Measurements from ENCODE around the gene BMP2K. TPM values are rescaled to one million over a fixed set of nuclear protein-coding genes. Genes with fewer than 3 reads are reported as not detected.

Gene BMP2K
- total RNA-seq, 6 donors from 2014 or later: 34.2 to 50.3 (median 42.1) TPM

- DNase-seq (no peak), ATAC-seq (ENCODE audit: low FRiP score in 2 of 2) (no peak)
- Histone ChIP-seq H3K36me3 (no peaks in the 10 kb centered on the region), H3K9me3 (peaks cover 0 to 7% (median 3%) of the 10 kb centered on the region in 4 donors), H3K4me1 (peaks cover 0 to 3% (median 0%) of the 10 kb centered on the region in 4 donors), H3K27ac (no peak overlapping the region), H3K27me3 (no peaks in the 10 kb centered on the region), H3K4me3 (no peak overlapping the region)
- TF ChIP-seq CTCF (IDR thresholded peaks at IDR 0.05) (no peak), POLR2A (IDR thresholded peaks at IDR 0.05) (no peak), EP300 (IDR thresholded peaks at IDR 0.05) (no peak), POLR2AphosphoS5 (IDR thresholded peaks at IDR 0.05) (no peak)
- 83 to 98% methylated on average over 1 of the region's 1 CpG for whole genome bisulfite sequencing, 2 donors
These were observed 27.8 kb downstream of the BMP2K start for GRCh38 chr4:78803983-78804382.

GRCh38 chr4:78806943-78807460, 30.9 kb downstream of the BMP2K start:
- H3K4me3 ChIP-seq: no peak overlapping the region
- H3K9me3 ChIP-seq: peaks cover 0 to 7% (median 3%) of the 10 kb centered on the region in 4 donors
- 96 to 97% methylated on average over 6 of the region's 6 CpGs for WGBS, 2 donors
- H3K27ac ChIP-seq: no peak overlapping the region
- H3K4me1 ChIP-seq: no peaks in the 10 kb centered on the region
- DNase-seq: no peak
- no peak for ATAC-seq (ENCODE audit: low FRiP score in 2 of 2)
- H3K36me3 ChIP-seq: no peaks in the 10 kb centered on the region
- no peak for TF ChIP-seq POLR2AphosphoS5 (IDR thresholded peaks at IDR 0.05)
- TF ChIP-seq POLR2A (IDR thresholded peaks at IDR 0.05): no peak
- no peak for TF ChIP-seq CTCF (IDR thresholded peaks at IDR 0.05)
- no peak for TF ChIP-seq EP300 (IDR thresholded peaks at IDR 0.05)
- H3K27me3 ChIP-seq: no peaks in the 10 kb centered on the region

GRCh38 chr4:78809295-78809694, 33.1 kb downstream of the BMP2K start:
- DNase-seq (no peak), ATAC-seq (ENCODE audit: low FRiP score in 2 of 2) (no peak)
- no peak overlapping the region for H3K4me3 ChIP-seq
- WGBS, 2 donors: 82 to 85% methylated on average over 2 of the region's 2 CpGs
- H3K4me1 ChIP-seq: no peaks in the 10 kb centered on the region
- H3K9me3 ChIP-seq: peaks cover 0 to 7% (median 3%) of the 10 kb centered on the region in 4 donors
- no peaks in the 10 kb centered on the region for H3K36me3 ChIP-seq
- TF ChIP-seq EP300 (IDR thresholded peaks at IDR 0.05) (no peak), POLR2AphosphoS5 (IDR thresholded peaks at IDR 0.05) (no peak), CTCF (IDR thresholded peaks at IDR 0.05) (no peak), POLR2A (IDR thresholded peaks at IDR 0.05) (no peak)
- H3K27ac ChIP-seq: no peak overlapping the region
- no peaks in the 10 kb centered on the region for H3K27me3 ChIP-seq

- DNase-seq (no peak), ATAC-seq (ENCODE audit: low FRiP score in 2 of 2) (no peak)
- no peak overlapping the region for H3K27ac ChIP-seq
- no peak overlapping the region for H3K4me3 ChIP-seq
- TF ChIP-seq POLR2AphosphoS5 (IDR thresholded peaks at IDR 0.05) (no peak), CTCF (IDR thresholded peaks at IDR 0.05) (no peak), POLR2A (IDR thresholded peaks at IDR 0.05) (no peak), EP300 (IDR thresholded peaks at IDR 0.05) (no peak)
- H3K36me3 ChIP-seq: no peaks in the 10 kb centered on the region
- no peaks in the 10 kb centered on the region for H3K27me3 ChIP-seq
- 93% methylated on average over 7 of the region's 7 CpGs for WGBS, 2 donors
- H3K4me1 ChIP-seq: no peaks in the 10 kb centered on the region
- H3K9me3 ChIP-seq: peaks cover 0 to 7% (median 3%) of the 10 kb centered on the region in 4 donors
These were observed 34.0 kb downstream of the BMP2K start for GRCh38 chr4:78809928-78810835.
